HL-60 (cell line): ENCODE results near the gene RNF220.

Experiments
- CTCF ChIP-seq: IDR thresholded peaks from one replicate; pipeline ENCODE4 v1.5.1; 2011; ENCODE audit warnings: low read length, control low read depth, inconsistent platforms; ENCODE audit not compliant: insufficient read depth
- GABPA ChIP-seq: IDR thresholded peaks from 2 replicates; pipeline ENCODE4 v1.6.1; 2012; ENCODE audit warnings: low read depth
- POLR2AphosphoS5 ChIP-seq: IDR thresholded peaks from 2 replicates; pipeline ENCODE4 v1.6.1; 2012; ENCODE audit warnings: low read depth
- REST ChIP-seq: IDR thresholded peaks from 2 replicates; pipeline ENCODE4 v1.6.1; 2012; ENCODE audit warnings: low read depth; ENCODE audit not compliant: insufficient replicate concordance

GRCh38 chr1:44587796-44588460 lies 182.9 kb downstream of the RNF220 start:
- TF ChIP-seq CTCF (no peak), POLR2AphosphoS5 (no peak), REST (no peak), GABPA (no peak)
